Measurements from ENCODE around the gene ZFX.

Gene ZFX

DNA sequence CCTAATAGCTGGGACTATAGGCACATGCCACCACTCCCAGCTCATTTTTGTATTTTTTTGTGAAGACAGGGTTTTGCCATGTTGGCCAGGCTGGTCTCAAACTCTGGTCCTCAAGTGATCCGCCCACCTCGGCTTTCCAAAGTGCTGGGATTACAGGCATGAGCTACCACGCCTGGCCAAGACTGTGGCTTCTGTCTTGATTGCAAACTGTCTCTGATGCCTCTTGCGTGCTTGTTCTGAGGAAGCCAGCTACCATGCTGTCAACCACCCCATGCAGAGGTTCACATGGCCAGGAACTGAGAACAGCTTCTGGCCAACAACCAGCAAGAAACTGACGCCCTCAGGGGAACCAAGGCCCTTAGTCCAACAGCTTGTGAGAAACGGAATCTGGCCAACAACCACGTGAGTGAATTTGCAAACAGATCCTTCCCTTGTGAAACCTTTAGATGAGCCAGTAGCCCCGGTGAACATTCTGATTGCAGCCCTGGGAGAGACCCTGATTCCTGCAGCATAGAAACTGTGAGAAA, 93.2 kb downstream of the ZFX start:
- no peak for DNase-seq

DNA sequence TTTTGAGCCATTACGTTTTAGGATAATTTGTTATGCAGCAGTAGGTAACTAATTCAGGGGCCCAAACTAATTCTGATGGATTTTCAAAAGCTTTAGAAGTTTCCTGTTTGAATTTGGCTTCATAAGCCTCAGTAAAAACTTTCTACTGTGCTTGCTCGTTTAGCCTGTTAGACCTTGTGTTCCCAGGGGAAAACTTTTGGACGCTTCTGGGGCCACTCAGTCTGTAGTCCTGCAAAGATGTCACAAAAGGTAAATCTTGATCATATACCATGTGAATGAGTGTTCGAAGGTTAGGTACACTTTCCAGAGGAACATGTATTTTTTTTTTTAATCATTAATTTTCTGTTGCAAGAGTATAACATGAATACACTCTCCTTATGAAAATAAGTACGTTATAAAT, 93.7 kb downstream of the ZFX start:
- no peak for DNase-seq

DNA sequence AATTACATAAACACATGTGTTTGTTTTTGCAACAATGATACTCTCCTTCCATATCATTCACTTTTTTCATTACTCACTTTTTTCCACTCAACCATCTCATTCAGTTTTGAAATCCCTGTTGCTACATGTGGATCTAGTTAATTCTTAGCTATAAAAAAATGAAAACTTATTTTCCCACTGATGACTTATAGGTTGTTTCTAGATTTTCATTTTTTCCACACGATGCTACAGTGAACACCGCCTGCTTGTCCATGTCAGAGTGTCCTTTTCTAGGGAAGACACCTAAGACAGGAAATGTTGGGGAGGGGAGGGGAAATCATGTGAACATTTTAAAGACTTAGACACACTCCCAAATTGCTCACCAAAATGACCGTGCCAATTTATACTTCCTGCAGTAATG, 94.2 kb downstream of the ZFX start:
- no peak for DNase-seq

DNA sequence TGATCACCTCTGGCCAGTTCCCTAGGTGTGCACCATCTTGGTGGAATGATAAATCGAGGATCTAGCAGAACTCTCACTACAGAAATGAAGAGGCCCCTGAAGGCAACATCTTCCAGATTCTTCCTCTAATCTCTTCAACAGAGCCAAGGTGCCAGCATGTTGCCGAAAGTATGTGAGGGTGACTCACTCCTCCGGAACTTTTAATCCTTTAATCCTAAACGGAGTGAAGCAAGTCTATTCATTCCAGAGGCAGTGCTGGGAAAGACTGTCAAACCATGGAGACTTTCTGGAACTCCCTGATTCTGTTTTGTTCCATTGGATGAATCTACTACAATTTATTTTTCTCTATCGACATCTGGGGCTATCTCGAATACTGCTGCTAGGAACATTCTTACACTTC, 95.7 kb downstream of the ZFX start:
- DNase-seq = no peak

DNA sequence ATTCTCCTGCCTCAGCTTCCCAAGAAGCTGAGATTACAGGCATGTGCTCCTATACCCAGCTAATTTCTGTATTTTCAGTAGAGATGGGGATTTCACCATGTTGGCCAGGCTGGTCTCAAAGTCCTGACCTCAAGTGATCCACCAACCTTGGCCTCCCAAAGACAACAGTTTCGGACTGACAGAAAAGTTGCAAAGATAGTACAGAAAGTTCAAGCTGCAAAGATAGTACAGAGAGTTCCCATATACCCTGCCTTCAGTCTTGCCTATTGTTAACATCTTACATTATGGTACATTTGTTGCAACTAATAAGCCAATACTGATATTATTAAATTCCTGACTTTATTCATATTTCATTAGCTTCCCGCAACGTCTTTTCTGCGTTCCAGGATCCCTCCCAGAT, 98.5 kb downstream of the ZFX start:
- no peak for DNase-seq

DNA sequence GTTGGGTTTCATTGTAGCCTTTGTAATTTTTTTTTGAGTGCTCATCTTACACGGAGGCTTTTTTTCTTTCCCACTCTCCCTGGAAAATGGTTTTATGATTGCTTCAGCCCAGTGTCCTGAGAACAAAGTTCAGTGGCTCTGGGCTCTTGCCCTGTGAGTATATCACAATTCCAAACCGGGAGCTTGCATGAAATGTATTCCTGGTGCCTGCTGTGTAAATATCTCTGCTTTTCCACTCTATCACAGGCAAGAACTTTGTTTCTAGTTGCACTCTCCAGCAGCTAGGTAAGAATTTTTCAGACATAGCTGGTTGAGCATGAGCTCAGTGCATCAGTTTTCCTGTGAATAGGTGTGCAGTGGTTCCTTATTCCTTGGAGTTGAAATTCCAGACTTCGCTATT, 103.5 kb downstream of the ZFX start:
- no peak for DNase-seq

DNA sequence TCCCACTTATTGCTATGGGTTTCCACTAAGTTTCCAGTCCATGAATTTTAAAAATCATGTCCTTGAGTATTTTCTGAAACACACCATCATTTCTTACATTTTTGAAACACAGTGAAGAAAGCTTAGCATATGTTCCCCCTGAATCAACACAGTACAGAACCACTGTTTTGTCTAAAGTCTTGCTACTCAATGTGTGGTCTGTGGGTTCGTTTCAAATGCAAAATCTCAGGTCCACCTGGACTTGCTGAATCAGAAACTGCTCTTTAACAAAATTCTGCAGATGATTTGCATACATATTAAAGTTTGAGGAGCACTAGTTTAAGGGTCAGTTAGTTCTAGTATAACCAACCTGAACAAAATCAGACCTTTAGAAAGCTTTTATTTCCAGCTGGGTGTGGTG, 103.9 kb downstream of the ZFX start:
- DNase-seq = no peak

DNA sequence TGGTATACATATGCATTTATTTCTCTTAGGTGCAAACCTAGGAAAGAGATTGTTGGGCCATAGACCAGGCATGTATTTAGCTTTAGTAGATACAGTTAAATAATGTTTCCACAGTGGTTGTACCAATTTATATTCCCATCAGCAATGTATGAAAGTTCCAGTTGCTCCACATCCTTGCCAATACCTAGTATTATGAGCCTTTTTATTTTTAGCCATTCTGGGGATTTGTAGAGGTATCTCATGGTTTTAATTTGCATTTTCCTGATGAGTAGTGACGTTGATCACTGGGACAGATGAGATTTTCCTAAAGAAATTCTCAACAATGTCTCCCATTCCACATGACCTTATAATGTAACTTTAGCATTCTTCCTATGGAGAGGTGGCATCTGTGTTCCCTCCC, 107.5 kb downstream of the ZFX start:
- DNase-seq = no peak

DNA sequence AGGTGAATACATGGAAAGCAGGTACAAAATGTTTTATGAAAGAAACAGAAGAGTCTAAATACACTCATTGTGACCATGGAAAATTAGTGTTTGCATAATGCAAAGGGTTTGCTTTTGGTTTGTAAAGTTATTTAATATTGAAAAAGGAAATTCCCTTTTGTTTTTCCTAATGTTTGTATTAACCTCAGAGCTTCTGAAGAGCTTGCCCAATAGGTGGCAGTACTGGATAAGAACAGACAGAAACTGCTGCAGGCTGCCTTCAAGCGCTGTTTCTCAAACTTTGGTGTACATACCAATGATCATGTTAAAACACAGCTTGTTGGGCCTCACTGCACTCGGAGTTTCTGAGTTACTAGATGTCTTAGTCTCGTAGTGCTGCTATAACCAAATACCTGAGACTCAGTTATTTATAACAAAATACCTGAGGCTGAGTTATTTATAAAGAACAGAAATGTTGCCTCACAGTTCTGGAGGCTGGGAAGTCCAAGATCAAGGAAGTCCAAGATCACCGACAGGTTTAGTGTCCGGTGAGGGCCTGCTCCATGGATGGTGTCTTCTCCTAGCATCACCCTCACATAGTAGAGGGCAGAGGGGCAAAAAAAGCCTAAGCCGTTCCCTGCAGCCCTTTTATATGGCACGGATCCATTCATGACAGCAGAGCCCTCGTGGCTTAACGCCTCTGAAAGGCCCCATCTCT, 110.2 kb downstream of the ZFX start:
- DNase-seq = no peak

DNA sequence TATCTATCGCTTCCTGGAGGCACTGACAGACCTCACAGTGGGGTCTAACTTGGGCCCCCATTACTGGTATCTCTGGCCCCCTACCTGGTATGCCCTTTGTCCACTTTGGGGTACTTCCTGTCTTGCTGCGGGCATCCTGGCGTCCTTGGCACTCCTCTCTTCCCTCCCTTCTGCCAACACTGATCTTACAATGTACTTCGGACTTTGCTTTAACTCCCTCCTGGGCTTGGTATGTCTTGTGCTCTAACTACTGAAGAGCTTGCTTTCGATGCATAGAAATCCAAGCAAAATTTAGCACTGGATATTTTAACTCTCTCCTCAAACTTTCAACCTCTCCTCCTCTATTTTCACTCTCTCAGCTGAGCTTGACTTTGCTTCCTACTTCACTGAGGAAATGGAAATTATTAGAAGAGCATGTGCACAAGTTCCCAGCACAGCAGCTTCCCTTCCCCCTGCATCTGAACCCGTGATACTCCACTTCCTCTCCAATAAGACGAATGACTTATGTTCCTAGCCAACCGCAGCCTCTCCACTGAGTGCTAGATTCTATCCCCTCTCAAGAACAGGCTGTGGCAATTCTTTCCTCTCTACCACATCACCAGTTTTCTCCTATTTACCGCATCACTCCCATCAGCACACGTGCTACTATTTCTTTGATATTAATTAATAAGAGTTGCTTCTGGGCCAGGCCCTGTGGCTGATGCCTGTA, 111.5 kb downstream of the ZFX start:
- no peak for DNase-seq

DNA sequence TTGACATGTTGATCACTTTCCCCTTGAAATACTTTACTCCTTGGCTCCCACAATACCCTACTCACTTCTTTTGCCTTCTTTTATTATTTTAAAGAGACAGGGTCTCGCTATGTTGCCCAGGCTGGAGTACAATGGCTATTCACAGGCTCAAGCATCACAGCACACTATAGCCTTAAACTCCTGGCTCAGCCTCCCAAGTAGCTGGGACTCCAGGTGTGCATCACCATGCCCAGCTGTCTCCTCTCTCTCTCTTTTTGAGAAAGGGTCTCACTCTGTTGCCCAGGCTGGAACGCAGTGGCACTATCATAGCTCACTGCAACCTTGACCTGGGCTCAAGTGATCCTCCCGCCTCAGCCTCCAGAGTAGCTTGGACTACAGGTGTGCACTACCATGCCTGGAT, 112.8 kb downstream of the ZFX start:
- DNase-seq = no peak

DNA sequence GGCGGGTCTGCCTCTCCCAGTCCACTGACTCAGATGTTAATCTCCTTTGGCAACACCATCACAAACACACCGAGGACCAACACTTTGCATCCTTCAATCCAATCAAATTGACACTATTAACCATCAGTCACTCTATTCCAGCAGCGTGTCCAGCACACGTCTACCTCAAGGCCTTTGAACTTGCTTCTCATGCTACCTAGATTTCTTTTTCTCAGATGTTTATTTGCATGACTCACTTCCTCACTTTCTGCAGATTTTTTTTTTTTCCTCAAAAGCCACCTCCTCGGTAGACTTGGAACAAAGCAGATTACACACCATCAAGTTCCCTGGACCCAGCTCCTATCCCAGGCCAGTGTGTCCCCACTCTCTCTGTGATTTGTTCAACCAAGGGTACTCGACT, 114.9 kb downstream of the ZFX start:
- no peak for DNase-seq
